NCI-H82 (cell line): Measurements from ENCODE around the gene DYSF.
A peak's percentile ranks its signal among the peaks of the same experiment; 100 is the strongest.
"Not testable (repeated sequence)": the region's sequence is repeated elsewhere in the genome, so short reads cannot be mapped to it uniquely, and the experiment has no call there.

Experiments
- DNase-seq: peaks from one replicate; lab custom pipeline; 2025; lab: John Stamatoyannopoulos, UW

DYSF gene

DNA sequence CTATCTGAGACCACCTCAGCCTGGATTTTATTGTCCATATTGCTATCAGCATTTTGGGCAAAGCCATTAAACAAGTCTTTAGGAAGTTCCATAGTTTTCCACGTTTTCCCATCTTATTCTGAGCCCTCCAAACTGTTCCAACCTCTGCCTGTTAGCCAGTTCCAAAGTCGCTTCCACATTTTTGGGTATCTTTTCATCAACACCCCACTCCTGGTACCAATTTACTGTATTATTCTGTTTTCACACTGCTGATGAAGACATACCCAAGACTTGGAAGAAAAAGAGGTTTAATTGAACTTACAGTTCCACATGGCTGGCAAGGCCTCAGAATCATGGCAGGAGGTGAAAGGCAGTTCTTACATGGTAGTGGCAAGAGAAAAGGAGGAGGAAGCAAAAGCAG lies 204.9 kb downstream of the DYSF start:
- DNase-seq, result not testable (repeated sequence)

GRCh38 chr2:71658771-71659170 lies 205.4 kb downstream of the DYSF start:
- no peak for DNase-seq

DNA sequence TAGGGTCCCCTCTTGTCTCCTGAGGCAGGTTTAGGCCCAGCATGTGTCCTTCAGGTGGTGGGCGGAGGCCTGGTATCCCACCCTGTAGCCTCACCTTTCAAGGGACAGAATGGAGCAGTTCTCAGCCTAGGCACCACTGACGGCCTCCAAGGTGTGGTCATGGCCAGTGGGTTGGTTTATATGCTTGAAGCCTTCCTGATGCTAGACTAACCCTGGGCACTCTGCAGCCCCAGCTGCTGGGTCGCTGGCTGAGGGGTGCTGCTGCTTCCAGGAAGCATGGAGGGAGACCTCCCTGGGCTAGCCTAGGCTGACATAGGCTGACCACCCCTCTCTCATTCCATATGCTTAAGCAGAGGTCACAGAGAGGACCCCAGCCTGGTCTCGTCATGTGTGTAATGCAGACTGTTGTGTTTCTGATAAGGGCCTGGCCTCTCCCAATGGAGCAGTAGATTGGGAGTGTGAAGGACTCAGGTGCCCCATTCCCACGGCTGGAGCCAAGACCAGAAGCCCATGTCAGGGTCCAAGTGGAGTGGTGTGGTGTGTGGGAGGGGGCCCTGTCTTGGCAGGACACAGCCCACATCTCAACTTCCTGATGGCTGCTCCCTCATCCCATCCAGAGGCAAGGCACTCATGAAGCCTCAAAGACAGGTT lies 206.6 kb downstream of the DYSF start:
- DNase-seq, result no peak

DNA sequence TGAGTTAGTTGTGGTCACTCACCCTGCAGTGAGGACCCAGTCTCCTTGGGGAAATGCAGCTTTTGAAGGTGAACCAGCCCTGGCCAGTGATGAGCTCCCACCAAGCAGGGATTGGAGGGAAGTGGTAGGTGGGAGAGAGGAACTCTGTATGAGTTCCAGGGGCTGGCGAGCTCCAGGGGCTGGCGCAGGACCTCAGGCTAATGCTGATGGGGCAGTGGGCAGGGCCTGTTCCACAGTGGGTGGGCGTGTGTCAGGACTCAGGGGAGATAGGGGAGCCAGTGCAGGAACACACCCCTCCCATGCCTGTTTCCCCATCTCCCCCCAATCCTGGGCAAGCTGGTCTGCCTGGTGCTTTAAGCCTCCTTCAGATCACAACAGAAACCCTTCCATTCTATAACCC lies 208.4 kb downstream of the DYSF start:
- DNase-seq, result no peak

DNA sequence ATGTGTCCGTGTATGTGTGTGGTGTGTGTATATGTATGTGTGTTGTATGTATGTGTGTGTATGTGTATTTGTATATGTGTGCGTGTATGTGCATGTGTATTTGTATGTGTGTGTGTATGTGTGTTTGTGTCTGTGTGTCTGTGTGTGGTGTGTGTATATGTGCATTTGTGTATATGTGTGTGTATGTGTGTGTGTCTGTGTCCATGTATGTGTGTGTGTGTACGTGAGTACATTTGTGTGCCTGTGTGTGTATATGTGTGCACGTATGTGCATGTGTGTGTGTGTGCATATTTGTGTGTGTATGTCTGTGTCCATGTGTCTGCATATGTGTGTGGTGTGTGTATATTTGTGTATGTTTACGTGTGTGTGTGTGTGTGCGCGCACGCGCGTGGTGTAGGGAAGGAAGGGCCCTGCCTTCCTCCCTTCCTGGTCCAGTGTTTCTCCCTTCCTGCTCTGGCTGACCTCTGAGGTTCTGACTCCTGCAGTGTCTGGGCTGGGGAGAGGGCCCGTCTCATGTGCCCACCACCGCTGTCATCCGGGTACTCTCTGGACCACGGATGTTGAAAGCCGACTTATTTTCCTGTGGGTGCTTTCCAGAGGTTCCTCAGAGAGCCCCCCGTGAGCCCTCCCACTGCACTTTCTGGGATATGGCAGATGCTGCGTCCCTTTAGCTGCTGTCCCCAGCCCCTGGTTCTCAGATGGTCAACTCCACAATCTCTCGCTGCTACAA lies 209.5 kb downstream of the DYSF start:
- DNase-seq, result no peak

- no peak for DNase-seq
Observed at GRCh38 chr2:71664161-71664560, 210.8 kb downstream of the DYSF start.

DNA sequence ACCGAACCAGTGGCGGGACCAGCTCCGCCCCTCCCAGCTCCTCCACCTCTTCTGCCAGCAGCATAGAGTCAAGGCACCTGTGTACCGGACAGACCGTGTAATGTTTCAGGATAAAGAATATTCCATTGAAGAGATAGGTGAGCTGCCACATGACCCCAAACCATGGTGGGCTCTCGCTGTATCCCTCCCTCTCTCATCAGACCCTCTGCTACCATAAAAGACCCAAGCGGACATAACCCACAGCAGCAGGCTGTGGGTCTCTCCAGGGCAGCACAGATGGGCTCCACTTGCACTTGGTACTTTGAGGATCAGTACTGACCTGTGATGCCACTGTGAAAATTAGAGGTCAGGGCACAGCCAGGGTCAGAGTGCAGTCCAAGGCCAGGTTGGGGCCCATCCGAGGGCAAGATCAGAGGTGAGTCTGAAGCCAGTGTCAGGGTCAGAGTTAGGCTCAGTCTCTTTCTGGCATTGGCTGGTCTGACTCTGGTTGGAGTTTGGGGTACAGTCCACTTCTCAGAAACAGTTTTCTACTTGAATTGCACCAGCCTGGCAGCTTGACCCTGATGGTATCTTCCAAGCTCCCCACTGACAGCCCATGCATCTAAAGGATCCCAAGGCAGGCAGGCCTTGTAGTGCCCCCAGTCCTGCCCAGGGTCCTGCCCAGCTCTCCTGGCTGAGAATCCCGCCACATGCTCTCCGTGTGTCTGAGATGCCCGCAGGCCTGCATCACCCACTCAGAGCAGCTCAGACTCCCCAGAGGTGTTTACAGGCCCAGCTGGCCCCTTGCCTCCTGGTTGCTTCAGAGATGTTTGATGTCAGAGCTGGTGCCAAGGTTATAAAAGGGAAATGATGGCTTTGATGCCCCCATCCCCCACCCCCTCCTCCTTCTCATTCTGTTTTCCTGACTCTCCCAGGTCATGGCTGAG lies 212.1 kb downstream of the DYSF start:
- DNase-seq, result no peak

DNA sequence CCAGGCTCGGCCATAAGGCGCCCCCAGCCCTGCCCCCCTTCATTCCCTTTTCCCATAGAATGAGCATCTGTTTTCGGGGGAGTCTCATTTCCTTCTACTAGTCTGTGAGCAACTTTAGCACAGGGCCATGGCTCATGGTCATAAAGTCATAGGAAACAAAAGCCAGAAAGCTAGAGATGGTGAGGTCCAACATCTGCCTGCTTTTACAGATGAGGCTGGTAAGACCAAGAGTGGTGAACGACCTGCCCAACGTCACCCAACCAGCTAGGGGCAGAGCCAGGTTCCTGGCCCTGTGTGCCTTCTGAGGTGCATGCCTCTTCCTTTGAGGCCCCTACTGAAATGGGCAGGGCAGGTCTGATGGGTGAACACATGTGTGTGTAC lies 212.7 kb downstream of the DYSF start:
- DNase-seq, result no peak

GRCh38 chr2:71667256-71668182 lies 214.2 kb downstream of the DYSF start:
- no peak for DNase-seq

- no peak for DNase-seq
Observed at GRCh38 chr2:71668326-71669057, 215.1 kb downstream of the DYSF start.

- DNase-seq, result no peak
Observed at GRCh38 chr2:71669058-71669456, 215.7 kb downstream of the DYSF start.

DNA sequence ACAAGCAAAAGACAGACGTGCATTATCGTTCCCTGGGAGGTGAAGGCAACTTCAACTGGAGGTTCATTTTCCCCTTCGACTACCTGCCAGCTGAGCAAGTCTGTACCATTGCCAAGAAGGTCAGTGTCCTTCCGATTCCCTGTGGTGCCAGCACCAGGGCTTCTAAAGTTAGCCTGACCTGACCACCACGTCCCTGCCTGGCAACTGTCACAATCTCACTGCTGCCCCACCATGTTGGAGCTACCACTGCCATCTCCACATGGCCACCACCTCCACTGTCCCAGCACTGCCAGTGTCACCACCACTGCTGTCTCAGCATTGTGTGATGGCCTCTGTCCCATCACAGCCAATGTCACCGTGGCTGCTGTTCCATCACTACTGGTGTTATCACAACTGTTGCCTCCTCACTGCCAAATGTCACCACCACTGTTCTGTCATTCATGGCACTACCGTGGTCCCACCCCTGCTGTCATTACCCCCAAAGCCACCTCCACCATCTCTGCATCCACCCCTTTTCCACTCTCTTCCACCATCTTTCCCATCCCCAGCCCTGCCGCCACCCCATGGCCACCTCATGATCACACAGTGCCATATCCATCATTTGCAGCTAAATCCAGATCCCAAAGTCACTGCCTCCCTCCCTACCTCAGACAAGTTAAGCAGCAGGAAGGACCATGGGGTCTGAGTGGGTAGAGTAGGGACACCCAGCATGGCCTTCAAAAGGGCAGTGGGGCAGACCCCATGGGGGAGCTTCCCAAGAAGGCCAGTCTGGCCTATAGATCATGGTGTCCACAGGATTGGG lies 216.5 kb downstream of the DYSF start:
- no peak for DNase-seq

- no peak for DNase-seq
Observed at GRCh38 chr2:71670430-71670795, 217.1 kb downstream of the DYSF start.

DNA sequence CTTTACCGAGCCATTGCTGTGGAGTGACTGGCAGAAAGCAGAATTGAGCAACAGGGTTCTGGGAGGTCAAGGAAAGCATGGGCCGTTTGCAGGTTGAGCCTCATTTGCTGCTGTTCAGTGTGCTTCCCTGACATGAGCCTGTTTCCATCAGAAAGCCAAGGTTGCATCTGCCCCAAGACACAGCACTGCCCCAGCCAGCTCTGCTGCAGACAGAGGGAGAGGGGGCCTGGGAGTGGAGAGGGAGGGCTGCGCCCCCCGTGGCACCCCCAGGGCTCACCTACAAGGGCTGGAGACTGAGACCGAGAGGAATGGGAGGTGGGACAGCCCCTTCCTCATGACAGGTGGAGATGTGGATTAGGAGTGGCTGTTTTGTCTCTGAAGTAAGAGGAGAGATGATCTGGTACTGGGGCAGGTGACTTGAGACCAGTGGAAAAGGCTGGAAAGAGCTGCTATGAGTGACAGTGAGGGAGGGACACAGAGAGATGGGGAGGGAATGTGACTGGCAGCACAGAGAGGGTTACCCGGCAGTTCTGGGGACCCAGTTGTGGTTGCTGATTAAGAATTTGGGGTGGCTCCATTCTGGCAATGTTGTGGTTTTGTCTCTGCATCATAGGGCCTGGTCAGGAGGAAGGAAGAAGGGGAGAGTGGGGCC lies 218.0 kb downstream of the DYSF start:
- no peak for DNase-seq

DNA sequence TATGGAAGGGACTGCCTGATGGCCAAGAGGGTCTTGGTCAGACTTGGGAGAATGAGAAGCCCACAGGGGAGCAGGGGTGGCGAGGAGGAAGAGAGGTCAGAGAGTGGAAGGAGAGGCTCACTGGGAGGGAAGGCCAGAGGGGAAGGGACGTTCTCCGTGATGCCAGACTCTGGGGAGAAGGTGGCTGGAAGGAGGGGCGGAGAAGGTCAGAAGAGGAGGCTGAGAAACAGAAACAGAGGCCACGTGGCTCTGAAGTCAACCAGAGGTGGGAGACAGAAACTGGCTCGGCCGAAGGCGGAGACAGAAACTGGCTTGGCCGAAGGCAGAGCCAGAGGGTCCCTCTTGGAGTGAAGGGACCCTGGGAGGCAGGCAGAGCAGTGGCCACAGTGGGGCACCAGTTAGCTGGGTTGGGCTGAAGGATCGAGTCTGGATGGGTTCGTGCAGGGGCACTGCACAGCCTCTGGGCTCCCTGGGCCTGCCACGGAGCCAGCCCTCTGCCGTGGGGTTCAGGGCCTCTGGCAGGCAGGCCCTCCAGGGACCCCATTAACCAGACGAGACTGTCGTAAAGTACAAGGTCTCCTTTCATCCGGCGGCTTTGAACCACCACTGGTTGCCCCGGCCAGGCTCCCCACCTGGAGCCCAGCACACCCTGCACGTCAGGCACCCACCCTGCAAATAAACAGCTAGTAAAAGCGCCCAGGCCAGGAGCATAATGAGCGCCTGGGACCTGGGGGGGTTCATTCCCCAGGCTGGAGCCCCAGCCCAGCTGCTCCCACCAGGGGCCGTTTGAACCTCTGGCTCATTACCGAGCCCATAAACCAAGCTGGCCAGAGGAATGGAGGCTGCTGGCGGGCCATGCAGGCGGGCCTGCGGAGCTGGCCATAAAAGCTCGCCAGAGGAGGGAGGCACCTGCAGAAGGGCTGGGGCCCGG lies 218.8 kb downstream of the DYSF start:
- DNase-seq, result peak; percentile 9

GRCh38 chr2:71672826-71673795 lies 219.8 kb downstream of the DYSF start:
- no peak for DNase-seq

DNA sequence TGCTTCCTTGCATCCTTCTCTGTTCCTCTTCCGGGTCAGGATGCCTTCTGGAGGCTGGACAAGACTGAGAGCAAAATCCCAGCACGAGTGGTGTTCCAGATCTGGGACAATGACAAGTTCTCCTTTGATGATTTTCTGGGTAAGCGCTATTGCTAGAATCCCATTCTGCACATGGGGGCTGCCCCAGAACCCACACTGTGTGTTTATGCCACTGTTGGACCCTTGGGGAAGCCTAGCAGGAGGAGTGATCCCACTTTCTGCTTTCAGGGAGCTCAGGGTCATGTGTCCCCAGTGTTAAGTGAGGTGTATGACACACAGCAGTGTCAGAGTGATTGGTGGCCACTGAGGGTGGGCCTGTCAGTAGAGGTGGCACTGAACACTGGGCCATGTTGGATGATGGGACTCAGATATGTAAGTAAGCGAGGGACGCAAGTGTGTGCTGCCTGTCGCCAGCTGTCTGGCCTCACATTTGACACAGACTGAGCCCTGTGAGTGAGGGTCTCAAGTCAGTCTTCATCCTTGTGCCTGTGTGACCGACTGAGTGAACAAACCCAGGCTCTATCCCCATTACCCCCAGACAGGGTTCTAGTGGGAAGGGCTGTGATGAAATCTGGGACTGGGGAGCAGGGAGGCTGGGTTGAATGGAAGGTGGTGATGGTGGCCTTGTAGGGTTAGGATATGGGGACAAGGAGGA lies 220.9 kb downstream of the DYSF start:
- no peak for DNase-seq
